ENCODE data around the gene RNF31. TPM values are rescaled to one million over a fixed set of nuclear protein-coding genes. Genes with fewer than 3 reads are reported as not detected.

RNF31 gene
- total RNA-seq, 4 donors from 2014 or later, result 17.7 to 106 (median 57.9) TPM

DNA sequence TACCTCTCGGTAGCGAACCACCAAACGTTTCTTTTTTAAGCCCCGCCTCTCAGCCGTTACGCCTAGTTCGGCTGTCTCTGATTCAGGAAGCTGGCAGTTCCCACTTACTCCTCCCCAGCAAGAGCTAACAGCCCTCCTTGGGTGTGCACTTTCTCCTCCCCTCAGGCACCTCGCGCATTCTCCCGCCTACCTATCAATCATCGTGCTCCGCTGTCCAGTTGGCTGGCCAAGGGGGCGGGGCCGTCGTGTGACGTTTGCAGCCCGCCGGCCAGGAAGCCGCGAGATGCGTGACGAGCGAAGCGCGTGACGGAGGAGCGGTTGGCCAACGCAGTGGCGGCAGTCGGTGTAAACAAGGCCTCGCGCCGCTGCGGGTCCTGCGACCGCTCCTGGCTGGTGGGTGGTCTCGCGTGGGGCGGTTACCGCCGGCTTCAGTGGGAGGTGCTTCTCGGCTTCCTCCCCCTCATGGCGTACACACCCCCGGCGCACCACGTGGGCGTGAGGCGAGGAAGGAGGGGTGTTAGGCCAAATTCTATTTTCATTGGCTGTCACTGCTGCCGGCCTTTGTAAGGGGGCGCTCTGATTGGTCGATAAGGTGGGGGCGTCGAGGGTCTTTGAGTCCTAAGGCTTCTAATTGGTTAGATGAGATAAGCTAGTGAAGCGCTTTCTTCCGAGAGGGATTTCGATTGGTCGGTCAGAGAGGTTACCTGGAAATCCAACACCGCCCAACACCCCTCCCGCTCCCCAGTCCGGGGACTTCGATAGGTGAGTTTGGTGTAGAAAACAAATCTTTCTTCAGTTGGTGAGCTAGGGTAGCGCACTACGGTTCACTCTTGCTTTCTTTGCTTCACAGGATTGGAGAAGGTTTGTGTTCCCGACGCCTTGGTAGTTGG is 32.5 kb upstream of the RNF31 start, which contains the start of the genes DCAF11 and NRL:
Gene DCAF11 (plus strand): TSS at position 246 of the 890 bp plus-strand sequence. CDS start 818 bp downstream, outside the sequence.
Gene NRL (minus strand): TSS at position 418 of the 890 bp plus-strand sequence. CDS start 32,101 bp downstream, outside the sequence.
- Histone ChIP-seq H3K4me3 (peak within 1 kb of the TSS; percentile 60 to 82), H3K9me3 (no peaks in the 10 kb centered on the region), H3K27me3 (no peaks in the 10 kb centered on the region), H3K27ac (peak within 1 kb of the TSS; percentile 99 to 100), H3K4me1 (no peaks in the 10 kb centered on the region), H3K36me3 (no peaks in the 10 kb centered on the region)
- peak; percentile 98 to 99 for DNase-seq
- intact Hi-C loops (cut with DNase I; ENCODE audit: low total_unique reads), result no loop called here
- peak; percentile 49 to 61 for TF ChIP-seq POLR2A (IDR thresholded peaks at IDR 0.05)
- TF ChIP-seq, protein P1, sequence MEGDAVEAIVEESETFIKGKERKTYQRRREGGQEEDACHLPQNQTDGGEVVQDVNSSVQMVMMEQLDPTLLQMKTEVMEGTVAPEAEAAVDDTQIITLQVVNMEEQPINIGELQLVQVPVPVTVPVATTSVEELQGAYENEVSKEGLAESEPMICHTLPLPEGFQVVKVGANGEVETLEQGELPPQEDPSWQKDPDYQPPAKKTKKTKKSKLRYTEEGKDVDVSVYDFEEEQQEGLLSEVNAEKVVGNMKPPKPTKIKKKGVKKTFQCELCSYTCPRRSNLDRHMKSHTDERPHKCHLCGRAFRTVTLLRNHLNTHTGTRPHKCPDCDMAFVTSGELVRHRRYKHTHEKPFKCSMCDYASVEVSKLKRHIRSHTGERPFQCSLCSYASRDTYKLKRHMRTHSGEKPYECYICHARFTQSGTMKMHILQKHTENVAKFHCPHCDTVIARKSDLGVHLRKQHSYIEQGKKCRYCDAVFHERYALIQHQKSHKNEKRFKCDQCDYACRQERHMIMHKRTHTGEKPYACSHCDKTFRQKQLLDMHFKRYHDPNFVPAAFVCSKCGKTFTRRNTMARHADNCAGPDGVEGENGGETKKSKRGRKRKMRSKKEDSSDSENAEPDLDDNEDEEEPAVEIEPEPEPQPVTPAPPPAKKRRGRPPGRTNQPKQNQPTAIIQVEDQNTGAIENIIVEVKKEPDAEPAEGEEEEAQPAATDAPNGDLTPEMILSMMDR (IDR thresholded peaks at IDR 0.05), result peak in 1 of 4 experiments; percentile 4

DNA sequence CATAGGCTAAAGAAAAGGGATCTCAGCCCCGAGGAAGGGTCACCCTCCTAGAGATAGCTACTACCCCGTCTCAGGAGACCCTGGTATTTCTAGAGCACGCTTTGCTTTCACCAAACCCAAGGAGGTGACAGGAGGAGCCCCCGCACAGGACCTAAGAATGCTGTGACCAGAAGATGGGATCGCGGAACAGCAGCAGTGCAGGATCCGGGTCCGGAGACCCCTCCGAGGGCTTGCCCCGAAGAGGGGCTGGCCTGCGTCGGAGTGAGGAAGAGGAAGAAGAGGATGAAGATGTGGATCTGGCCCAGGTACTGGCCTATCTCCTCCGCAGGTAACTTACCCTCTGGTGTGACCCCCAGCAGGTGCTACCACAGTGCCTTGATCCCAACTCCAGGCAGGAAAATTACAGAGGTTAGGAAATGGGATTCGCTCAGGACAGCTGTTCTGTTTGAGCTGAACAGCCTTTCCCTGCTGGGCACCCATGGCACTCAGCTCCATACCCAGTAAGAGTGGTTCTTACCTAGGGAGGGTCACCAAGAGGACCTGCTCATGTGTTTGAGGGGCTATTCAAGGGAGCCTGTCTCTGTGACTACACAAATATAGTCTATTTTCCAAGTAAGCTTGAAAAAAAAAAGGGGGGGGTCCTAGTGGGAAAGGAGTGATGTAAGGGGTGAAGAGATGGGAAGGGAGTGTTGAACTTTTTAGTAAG is 31.7 kb upstream of the RNF31 start:
- H3K36me3 ChIP-seq, result no peaks in the 10 kb centered on the region
- TF ChIP-seq POLR2A (IDR thresholded peaks at IDR 0.05), result no peak
- TF ChIP-seq, protein P1 (IDR thresholded peaks at IDR 0.05), result no peak
- DNase-seq, result no peak
- intact Hi-C loops (cut with DNase I; ENCODE audit: low total_unique reads), result no loop called here
- peak overlapping the region; percentile 60 to 82 for H3K4me3 ChIP-seq
- H3K27me3 ChIP-seq, result no peaks in the 10 kb centered on the region
- peak overlapping the region; percentile 99 to 100 for H3K27ac ChIP-seq
- no peaks in the 10 kb centered on the region for H3K9me3 ChIP-seq
- H3K4me1 ChIP-seq, result no peaks in the 10 kb centered on the region

DNA sequence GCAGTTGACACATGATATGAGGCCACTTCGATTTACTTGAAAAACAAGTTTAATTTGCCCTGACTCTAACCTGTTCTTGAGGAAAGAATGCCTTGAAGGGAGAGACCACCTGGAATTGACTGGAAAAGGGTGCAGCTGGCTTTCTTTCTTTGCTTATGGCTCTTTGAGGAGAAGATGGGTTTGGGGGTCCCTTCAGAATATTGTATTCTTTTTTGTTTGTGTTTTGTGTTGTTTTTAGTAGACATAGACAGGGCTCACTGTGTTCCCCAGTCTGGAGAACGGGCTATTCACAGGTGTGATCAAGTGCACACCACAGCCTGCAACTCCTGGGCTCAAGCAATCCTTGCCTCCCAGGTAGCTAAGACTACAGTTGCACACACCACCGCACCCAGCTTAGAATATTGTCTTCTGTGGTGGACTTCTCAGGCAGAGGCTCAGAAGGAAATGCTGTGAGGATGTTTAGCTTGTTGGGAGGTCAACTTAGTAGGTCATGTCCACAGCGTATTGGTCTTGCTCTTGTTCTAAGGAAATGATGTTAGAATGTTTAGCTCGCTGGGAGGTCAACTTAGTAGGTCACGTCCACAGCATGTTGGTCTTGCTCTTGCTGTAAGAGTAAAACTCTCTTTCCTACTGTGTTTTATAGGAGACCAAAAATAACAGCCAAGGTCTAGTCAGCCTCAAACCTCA is 31.0 kb upstream of the RNF31 start:
- Histone ChIP-seq H3K9me3 (no peaks in the 10 kb centered on the region), H3K4me3 (peak overlapping the region in 1 of 2 donors; percentile 60), H3K27ac (no peak overlapping the region), H3K4me1 (no peaks in the 10 kb centered on the region), H3K36me3 (no peaks in the 10 kb centered on the region), H3K27me3 (no peaks in the 10 kb centered on the region)
- no peak for DNase-seq
- intact Hi-C loops (cut with DNase I; ENCODE audit: low total_unique reads), result no loop called here
- TF ChIP-seq, protein P1 (IDR thresholded peaks at IDR 0.05), result no peak
- no peak for TF ChIP-seq POLR2A (IDR thresholded peaks at IDR 0.05)

DNA sequence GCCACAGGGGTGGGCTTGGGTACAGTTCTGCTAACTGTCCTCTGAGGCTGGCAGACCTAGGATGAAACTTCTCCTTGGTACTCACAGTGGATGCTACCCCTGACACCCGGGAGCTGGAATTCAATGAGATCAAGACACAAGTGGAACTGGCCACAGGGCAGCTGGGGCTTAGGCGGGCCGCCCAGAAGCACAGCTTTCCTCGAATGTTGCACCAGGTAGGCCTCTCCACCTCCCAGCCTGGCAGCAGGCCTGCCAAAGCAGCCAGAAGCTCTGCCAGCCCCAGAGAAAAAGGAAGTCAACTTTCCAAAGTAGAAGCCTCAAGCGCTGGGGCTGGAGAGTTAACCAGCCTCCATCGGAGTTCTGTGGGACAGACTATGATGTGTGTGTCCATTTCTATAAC is 30.1 kb upstream of the RNF31 start:
- H3K27me3 ChIP-seq, result no peaks in the 10 kb centered on the region
- DNase-seq, result no peak
- no peaks in the 10 kb centered on the region for H3K36me3 ChIP-seq
- H3K9me3 ChIP-seq, result no peaks in the 10 kb centered on the region
- H3K27ac ChIP-seq, result no peak overlapping the region
- intact Hi-C loops (cut with DNase I; ENCODE audit: low total_unique reads), result no loop called here
- TF ChIP-seq POLR2A (IDR thresholded peaks at IDR 0.05), result no peak
- TF ChIP-seq, protein P1 (IDR thresholded peaks at IDR 0.05), result no peak
- no peaks in the 10 kb centered on the region for H3K4me1 ChIP-seq
- no peak overlapping the region for H3K4me3 ChIP-seq
